Astrocyte of the spinal cord (primary cell): ENCODE measurements around the gene GALNT14.

Experiments
- DNase-seq: peaks from one replicate; pipeline ENCODE4 v3.0.0; 2011; ENCODE audit warnings: low read depth, low spot score
- H3K4me3 ChIP-seq: 2 replicates; pipeline ENCODE4 v1.5.1; 2011; ENCODE audit warnings: low read depth, mild to moderate bottlenecking, low read length, moderate library complexity
- CTCF ChIP-seq: IDR thresholded peaks from 2 replicates; pipeline ENCODE4 v1.5.1; 2012; ENCODE audit warnings: low read depth, mild to moderate bottlenecking, low read length, inconsistent platforms
- in situ Hi-C: cut with HindIII; loops from 2 replicates; pipeline ENCODE4 v1.10.0; 2017; ENCODE audit warnings: low sequenced_read_pairs

Gene GALNT14

GRCh38 chr2:30971231-30972025 is 166.8 kb downstream of the GALNT14 start:
- in situ Hi-C loops = no loop called here
- H3K4me3 ChIP-seq = no peak overlapping the region
- TF ChIP-seq CTCF = no peak
- DNase-seq = no peak

GRCh38 chr2:30968660-30969397 is 169.4 kb downstream of the GALNT14 start:
- no peak for DNase-seq
- in situ Hi-C loops = no loop called here
- H3K4me3 ChIP-seq = no peak overlapping the region
- TF ChIP-seq CTCF = no peak

- TF ChIP-seq CTCF = no peak
- in situ Hi-C loops = no loop called here
- no peak for DNase-seq
- no peak overlapping the region for H3K4me3 ChIP-seq
These were observed 171.5 kb downstream of the GALNT14 start for GRCh38 chr2:30966786-30967185.

- DNase-seq = no peak
- no peak overlapping the region for H3K4me3 ChIP-seq
- in situ Hi-C loops = no loop called here
- TF ChIP-seq CTCF = no peak
These were observed 173.2 kb downstream of the GALNT14 start for GRCh38 chr2:30965022-30965531.

- no peak overlapping the region for H3K4me3 ChIP-seq
- in situ Hi-C loops = no loop called here
- TF ChIP-seq CTCF = no peak
- DNase-seq = no peak
These were observed 173.8 kb downstream of the GALNT14 start for GRCh38 chr2:30964334-30965005.

- no peak for TF ChIP-seq CTCF
- no peak overlapping the region for H3K4me3 ChIP-seq
- no peak for DNase-seq
- in situ Hi-C loops = no loop called here
These were observed 175.1 kb downstream of the GALNT14 start for GRCh38 chr2:30963184-30963583.
